H9 (cell line): ENCODE data around the gene LRRC27. TPM values are rescaled to one million over a fixed set of nuclear protein-coding genes. Genes with fewer than 3 reads are reported as not detected.

Source experiments
- DNase-seq: peaks from one replicate; pipeline ENCODE4 v3.0.0-alpha.2; 2017
- H2AFZ ChIP-seq: one replicate; pipeline ENCODE4 v1.6.1; 2013; ENCODE audit warnings: mild to moderate bottlenecking, low read length, control low read depth, moderate library complexity
- H2AK5ac ChIP-seq: 2 replicates; pipeline ENCODE4 v1.6.1; 2013; ENCODE audit warnings: low read length, control low read depth, mixed read lengths; ENCODE audit not compliant: insufficient read length
- H2BK120ac ChIP-seq: one replicate; pipeline ENCODE4 v1.6.1; 2013; ENCODE audit warnings: low read depth, mild to moderate bottlenecking, low read length, control low read depth, inconsistent platforms; ENCODE audit not compliant: poor library complexity, severe bottlenecking
- H2BK12ac ChIP-seq: 2 replicates; pipeline ENCODE4 v1.6.1; 2013; ENCODE audit warnings: low read length, control low read depth, mixed read lengths, low read depth; ENCODE audit not compliant: insufficient read length
- H2BK15ac ChIP-seq: 2 replicates; pipeline ENCODE4 v1.6.1; 2013; ENCODE audit warnings: low read depth, low read length, control low read depth
- H2BK20ac ChIP-seq: one replicate; pipeline ENCODE4 v1.6.1; 2013; ENCODE audit warnings: low read depth, mild to moderate bottlenecking, low read length, control low read depth, inconsistent platforms; ENCODE audit not compliant: poor library complexity, severe bottlenecking
- H2BK5ac ChIP-seq: 2 replicates; pipeline ENCODE4 v1.6.1; 2013; ENCODE audit warnings: low read length, control low read depth, mixed read lengths; ENCODE audit not compliant: insufficient read length
- H3K14ac ChIP-seq: 2 replicates; pipeline ENCODE4 v1.6.1; 2013; ENCODE audit warnings: low read length, control low read depth; ENCODE audit not compliant: insufficient read depth
- H3K18ac ChIP-seq: 2 replicates; pipeline ENCODE4 v1.6.1; 2013; ENCODE audit warnings: low read depth, mild to moderate bottlenecking, mixed read lengths, low read length, control low read depth; ENCODE audit not compliant: insufficient read length
- H3K23ac ChIP-seq: 2 replicates; pipeline ENCODE4 v1.6.1; 2013; ENCODE audit warnings: low read length, control low read depth, mixed read lengths, low read depth; ENCODE audit not compliant: insufficient read length
- H3K23me2 ChIP-seq: 2 replicates; pipeline ENCODE4 v1.6.1; 2013; ENCODE audit warnings: low read depth, mild to moderate bottlenecking, mixed read lengths, low read length, control low read depth; ENCODE audit not compliant: insufficient read length, poor library complexity, severe bottlenecking
- H3K27ac ChIP-seq: 2 replicates; pipeline ENCODE4 v1.5.1; 2013; ENCODE audit warnings: low read length, control low read depth, mixed read lengths, low read depth; ENCODE audit not compliant: insufficient read length
- H3K27me3 ChIP-seq: 2 replicates; pipeline ENCODE4 v1.6.1; 2013; ENCODE audit warnings: low read length, control low read depth, inconsistent platforms; ENCODE audit not compliant: insufficient read depth
- H3K4ac ChIP-seq: 2 replicates; pipeline ENCODE4 v1.6.1; 2013; ENCODE audit warnings: low read depth, mild to moderate bottlenecking, control low read depth, inconsistent platforms, low read length, moderate library complexity
- H3K4me1 ChIP-seq: 2 replicates; pipeline ENCODE4 v1.6.1; 2013; ENCODE audit warnings: low read length, control low read depth, inconsistent platforms; ENCODE audit not compliant: insufficient read depth
- H3K4me2 ChIP-seq: 2 replicates; pipeline ENCODE4 v1.6.1; 2013; ENCODE audit warnings: low read length, control low read depth, mixed read lengths; ENCODE audit not compliant: insufficient read length, insufficient read depth
- H3K56ac ChIP-seq: 2 replicates; pipeline ENCODE4 v1.6.1; 2013; ENCODE audit warnings: low read depth, mild to moderate bottlenecking, mixed read lengths, low read length, control low read depth; ENCODE audit not compliant: insufficient read length
- H3K79me1 ChIP-seq: 2 replicates; pipeline ENCODE4 v1.6.1; 2013; ENCODE audit warnings: low read depth, mild to moderate bottlenecking, moderate library complexity, low read length, control low read depth, inconsistent platforms; ENCODE audit not compliant: insufficient read depth, poor library complexity, severe bottlenecking
- H3K79me2 ChIP-seq: 2 replicates; pipeline ENCODE4 v1.6.1; 2013; ENCODE audit warnings: low read length, control low read depth, inconsistent platforms; ENCODE audit not compliant: insufficient read depth
- H3K9ac ChIP-seq: 2 replicates; pipeline ENCODE4 v1.6.1; 2013; ENCODE audit warnings: low read length, control low read depth, mixed read lengths; ENCODE audit not compliant: insufficient read length; ENCODE audit errors: extremely low read depth
- H3K9me3 ChIP-seq: one replicate; pipeline ENCODE4 v1.6.1; 2013; ENCODE audit warnings: low read depth, low read length, inconsistent platforms; ENCODE audit not compliant: control insufficient read depth
- H3T11ph ChIP-seq: one replicate; pipeline ENCODE4 v1.6.1; 2013; ENCODE audit warnings: mild to moderate bottlenecking, low read length, control low read depth, inconsistent platforms
- H4K20me1 ChIP-seq: one replicate; pipeline ENCODE4 v1.6.1; 2013; ENCODE audit not compliant: control insufficient read depth, insufficient read length, insufficient read depth
- H4K5ac ChIP-seq: 2 replicates; pipeline ENCODE4 v1.6.1; 2013; ENCODE audit warnings: low read depth, mild to moderate bottlenecking, mixed read lengths, low read length, control low read depth; ENCODE audit not compliant: insufficient read length
- H4K8ac ChIP-seq: replicated peaks from 2 replicates; pipeline ENCODE4 v1.6.1; 2013; ENCODE audit warnings: low read length, control low read depth, mixed read lengths, low read depth; ENCODE audit not compliant: insufficient read length
- H4K91ac ChIP-seq: 2 replicates; pipeline ENCODE4 v1.6.1; 2013; ENCODE audit warnings: low read depth, mild to moderate bottlenecking, moderate library complexity, mixed read lengths, low read length, control low read depth; ENCODE audit not compliant: insufficient read length
- H3K27ac Mint-ChIP-seq, 3 experiments: 2 replicates in 2 of 3; 3 replicates in 1 of 3; pipeline ENCODE4 v1.8.0; 2020 to 2021; ENCODE audit warnings: mixed read lengths in 3 of 3, mild to moderate bottlenecking in 1 of 3, moderate library complexity in 1 of 3
- H3K27me3 Mint-ChIP-seq: 2 replicates; pipeline ENCODE4 v1.8.0; 2021; ENCODE audit warnings: low read depth, mild to moderate bottlenecking, moderate library complexity, mixed read lengths
- H3K36me3 Mint-ChIP-seq, 3 experiments: 2 replicates in 2 of 3; 3 replicates in 1 of 3; pipeline ENCODE4 v1.8.0; 2020 to 2021; ENCODE audit warnings: low read depth in 3 of 3, mixed read lengths in 3 of 3; ENCODE audit not compliant: insufficient read depth in 1 of 3
- H3K4me1 Mint-ChIP-seq, 2 experiments: 2 replicates each; pipeline ENCODE4 v1.8.0; 2020; ENCODE audit warnings: mixed read lengths in 2 of 2
- H3K4me3 Mint-ChIP-seq, 2 experiments: 2 replicates in 1 of 2; 3 replicates in 1 of 2; pipeline ENCODE4 v1.8.0; 2020 to 2021; ENCODE audit warnings: mild to moderate bottlenecking in 2 of 2, mixed read lengths in 2 of 2, moderate library complexity in 1 of 2
- H3K9me3 Mint-ChIP-seq, 2 experiments: 2 replicates in 1 of 2; 3 replicates in 1 of 2; pipeline ENCODE4 v1.8.0; 2020; ENCODE audit warnings: mild to moderate bottlenecking in 2 of 2, mixed read lengths in 2 of 2, moderate library complexity in 1 of 2
- WGBS: extraction: QIAGEN DNeasy Blood & Tissue Kit; methylation state at CpG from one replicate; pipeline ENCODE4 v1.1.7; 2013; ENCODE audit warnings: missing lambda C conversion rate, low lambda C conversion rate, mixed read lengths; ENCODE audit not compliant: insufficient read length; ENCODE audit errors: extremely low coverage; 5-methylcytosine and 5-hydroxymethylcytosine counted together
- total RNA-seq: library from RNA; stranded (reverse); gene quantifications from 2 replicates; pipeline ENCODE4 v1.2.1, GENCODE V29; 2021
- TF ChIP-seq, protein P1 (sequence below): fragments of 200-600 bp; sonication (generic); conservative IDR thresholded peaks from 3 replicates; pipeline ENCODE4 v1.8.0; 2021; ENCODE audit warnings: antibody characterized with exemption, mild to moderate bottlenecking

LRRC27 gene
- total RNA-seq, 1 experiment from 2014 or later = 2.7 TPM

DNA sequence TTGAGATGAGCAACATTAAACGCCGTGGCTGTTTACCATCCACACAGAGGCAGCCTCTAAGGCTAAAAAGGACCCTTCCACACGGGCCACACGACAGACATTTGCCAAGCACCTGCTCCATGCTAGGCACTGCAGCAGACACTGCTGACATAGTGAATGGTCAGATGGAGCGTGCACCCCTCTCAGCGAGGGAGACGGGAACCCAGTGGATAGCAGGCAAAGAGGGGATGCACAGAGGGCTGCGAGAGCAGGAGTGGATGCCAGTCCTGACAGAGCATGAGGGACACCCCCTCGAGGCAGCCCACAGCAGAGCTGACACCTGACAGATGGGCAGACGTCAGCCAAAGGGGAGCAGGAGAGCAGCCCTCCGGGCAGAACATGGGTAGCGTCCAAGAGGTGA lies 18.7 kb upstream of the LRRC27 start:
- no peak overlapping the region for H3K4me3 Mint-ChIP-seq
- no peak overlapping the region for H3K9ac ChIP-seq
- no peak overlapping the region; a peak in 1 of 7 replicates for H3K27ac Mint-ChIP-seq
- no peak overlapping the region for H3K18ac ChIP-seq
- H3K9me3 Mint-ChIP-seq = peaks cover 4 to 5% of the 10 kb centered on the region in 2 experiments; a peak in 4 of 5 replicates
- peaks cover 4% of the 10 kb centered on the region for H4K20me1 ChIP-seq
- H2BK120ac ChIP-seq = no peak overlapping the region
- peaks cover 0 to 2% (median 0%) of the 10 kb centered on the region in 3 experiments; a peak in 1 of 7 replicates for H3K36me3 Mint-ChIP-seq
- peaks cover 9% of the 10 kb centered on the region for H3K23me2 ChIP-seq
- H3K4me2 ChIP-seq = no peak overlapping the region
- DNase-seq = no peak
- H2BK15ac ChIP-seq = no peak overlapping the region
- TF ChIP-seq, protein P1, sequence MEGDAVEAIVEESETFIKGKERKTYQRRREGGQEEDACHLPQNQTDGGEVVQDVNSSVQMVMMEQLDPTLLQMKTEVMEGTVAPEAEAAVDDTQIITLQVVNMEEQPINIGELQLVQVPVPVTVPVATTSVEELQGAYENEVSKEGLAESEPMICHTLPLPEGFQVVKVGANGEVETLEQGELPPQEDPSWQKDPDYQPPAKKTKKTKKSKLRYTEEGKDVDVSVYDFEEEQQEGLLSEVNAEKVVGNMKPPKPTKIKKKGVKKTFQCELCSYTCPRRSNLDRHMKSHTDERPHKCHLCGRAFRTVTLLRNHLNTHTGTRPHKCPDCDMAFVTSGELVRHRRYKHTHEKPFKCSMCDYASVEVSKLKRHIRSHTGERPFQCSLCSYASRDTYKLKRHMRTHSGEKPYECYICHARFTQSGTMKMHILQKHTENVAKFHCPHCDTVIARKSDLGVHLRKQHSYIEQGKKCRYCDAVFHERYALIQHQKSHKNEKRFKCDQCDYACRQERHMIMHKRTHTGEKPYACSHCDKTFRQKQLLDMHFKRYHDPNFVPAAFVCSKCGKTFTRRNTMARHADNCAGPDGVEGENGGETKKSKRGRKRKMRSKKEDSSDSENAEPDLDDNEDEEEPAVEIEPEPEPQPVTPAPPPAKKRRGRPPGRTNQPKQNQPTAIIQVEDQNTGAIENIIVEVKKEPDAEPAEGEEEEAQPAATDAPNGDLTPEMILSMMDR = no peak
- H3K56ac ChIP-seq = no peak overlapping the region
- peaks cover 7 to 9% of the 10 kb centered on the region in 2 experiments for H3K4me1 Mint-ChIP-seq
- no peak overlapping the region for H2BK5ac ChIP-seq
- H2AFZ ChIP-seq = no peak overlapping the region
- H3K79me2 ChIP-seq = peaks cover 2% of the 10 kb centered on the region; the same call in 1 of the 2 replicates
- no peaks in the 10 kb centered on the region for H3K4me1 ChIP-seq
- H4K91ac ChIP-seq = no peak overlapping the region
- H3K27me3 Mint-ChIP-seq = peaks cover 54% of the 10 kb centered on the region
- H3K23ac ChIP-seq = no peak overlapping the region
- H4K5ac ChIP-seq = no peak overlapping the region
- H3K27me3 ChIP-seq = peaks cover 13% of the 10 kb centered on the region; the same call in 1 of the 2 replicates
- H3K14ac ChIP-seq = no peak overlapping the region
- H3T11ph ChIP-seq = no peak overlapping the region
- H2BK12ac ChIP-seq = no peak overlapping the region
- H2AK5ac ChIP-seq = no peak overlapping the region
- no peak overlapping the region for H2BK20ac ChIP-seq
- H3K4ac ChIP-seq = no peak overlapping the region
- no peaks in the 10 kb centered on the region for H3K79me1 ChIP-seq
- WGBS = no CpG with 5 or more reads among the region's 12 CpGs
- no peaks in the 10 kb centered on the region for H3K9me3 ChIP-seq
- no peak overlapping the region for H4K8ac ChIP-seq
- no peak overlapping the region for H3K27ac ChIP-seq
